HepG2 (cell line): ENCODE results near the gene DPY19L3. TPM values are rescaled to one million over a fixed set of nuclear protein-coding genes. Genes with fewer than 3 reads are reported as not detected.

Experiments
- ATAC-seq: fragments of 200-7000 bp; cut with Tn5 transposase; 3 replicates; pipeline ENCODE4 v1.9.1; 2020; ENCODE audit warnings: mild to moderate bottlenecking, moderate library complexity
- BruUV-seq: library from RNA; stranded (reverse); fragments of 400-500 nt; replicated peaks from 2 replicates; lab custom pipeline; 2021; lab: Mats Ljungman, UMichigan
- CTCF ChIA-PET: fragments of 300-600 bp; formaldehyde crosslinking; extraction: SDS; loops from one replicate; lab custom pipeline; 2021; ENCODE audit warnings: low total read pairs, inconsistent platforms, low intra/inter-chr PET ratio; lab: Yijun Ruan, JAX
- POLR2A ChIA-PET: fragments of 350-600 bp; sonication (Branson Sonifier 250); formaldehyde crosslinking; loops from one replicate; lab custom pipeline; 2020; ENCODE audit warnings: antibody characterized with exemption, inconsistent platforms; lab: Yijun Ruan, JAX
- DNase-seq: peaks from one replicate; pipeline ENCODE4 v3.0.0-alpha.2; 2015; ENCODE audit warnings: low spot score
- FAIRE-seq: peaks from 3 replicates; lab custom pipeline; 2011; peaks lifted over from hg19 to GRCh38; lab: Jason Lieb, UNC
- H2AFZ ChIP-seq: one replicate; pipeline ENCODE4 v1.6.1; 2011; ENCODE audit warnings: low read length, inconsistent platforms
- H3K27ac ChIP-seq: fragments of 300-600 bp; 3 replicates; pipeline ENCODE4 v1.8.0; 2011; ENCODE audit warnings: mixed run types, mild to moderate bottlenecking, mixed read lengths, low read length, inconsistent platforms; ENCODE audit not compliant: insufficient read depth; ENCODE audit errors: extremely low read length
- H3K27me3 ChIP-seq, 2 experiments: fragments of 200-600 bp in 1 of 2; 2 replicates in 1 of 2; 3 replicates in 1 of 2; pipeline versions ENCODE4 v1.6.0 to v1.8.0; 2011; ENCODE audit warnings: low read length in 2 of 2, mild to moderate bottlenecking in 2 of 2, moderate library complexity in 2 of 2, inconsistent platforms in 1 of 2; ENCODE audit not compliant: insufficient read depth in 2 of 2, control insufficient read depth in 1 of 2
- H3K36me3 ChIP-seq, 2 experiments: fragments of 200-600 bp in 1 of 2; replicated peaks in 1 of 2; 2 replicates in 1 of 2; 3 replicates in 1 of 2; pipeline versions ENCODE4 v1.5.1 to v1.8.0; 2011; ENCODE audit warnings: low read length in 2 of 2, inconsistent platforms in 1 of 2; ENCODE audit not compliant: insufficient read depth in 2 of 2, control insufficient read depth in 1 of 2
- H3K4me1 ChIP-seq: 2 replicates; pipeline ENCODE4 v1.5.1; 2012; ENCODE audit warnings: low read length, inconsistent platforms; ENCODE audit not compliant: insufficient read depth
- H3K4me2 ChIP-seq: 2 replicates; pipeline ENCODE4 v1.6.0; 2011; ENCODE audit warnings: low read depth, low read length, inconsistent platforms
- H3K4me3 ChIP-seq, 3 experiments: fragments of 200-600 bp in 1 of 3; sonication (generic), shearing (Covaris generic) in 1 of 3; replicated peaks in 1 of 3; 2 replicates each; pipeline ENCODE4 v1.5.1; 2011 to 2016; ENCODE audit warnings: low read length in 3 of 3, inconsistent platforms in 2 of 3, low read depth in 2 of 3, mild to moderate bottlenecking in 2 of 3, control low read depth in 1 of 3, mixed read lengths in 1 of 3; ENCODE audit not compliant: insufficient read depth in 1 of 3
- H3K79me2 ChIP-seq: one replicate; pipeline ENCODE4 v1.6.1; 2011; ENCODE audit warnings: low read length, inconsistent platforms; ENCODE audit not compliant: insufficient read depth
- H3K9ac ChIP-seq: 2 replicates; pipeline ENCODE4 v1.6.0; 2011; ENCODE audit warnings: mild to moderate bottlenecking, low read depth, low read length, inconsistent platforms; ENCODE audit not compliant: insufficient read depth
- H3K9me3 ChIP-seq: 2 replicates; pipeline ENCODE4 v1.5.1; 2012; ENCODE audit warnings: mild to moderate bottlenecking, low read length
- H4K20me1 ChIP-seq: 2 replicates; pipeline ENCODE4 v1.6.0; 2011; ENCODE audit warnings: inconsistent platforms, mild to moderate bottlenecking, low read length, moderate library complexity; ENCODE audit not compliant: insufficient read depth
- IRF2 ChIP-seq: IDR thresholded peaks from 2 replicates; pipeline ENCODE4 v1.6.1; 2018; ENCODE audit warnings: missing genetic modification reagents, missing compliant biosample characterization
- MAFF ChIP-seq: IDR thresholded peaks from 2 replicates; pipeline ENCODE4 v1.6.1; 2011; ENCODE audit warnings: low read depth, low read length, improper control_type of control experiment
- MAFK ChIP-seq, 2 experiments: IDR thresholded peaks in 1 of 2; conservative IDR thresholded peaks in 1 of 2; 2 replicates each; pipeline ENCODE4 v1.6.1; 2011; ENCODE audit warnings: improper control_type of control experiment in 2 of 2, low read length in 2 of 2
- ZNF83 ChIP-seq: sonication (generic); formaldehyde crosslinking; IDR thresholded peaks from 2 replicates; pipeline ENCODE4 v1.4.0; 2020; ENCODE audit warnings: missing genetic modification reagents, mild to moderate bottlenecking, borderline replicate concordance
- WGBS: methylation state at CpG from one replicate; pipeline ENCODE4 v1.1.6; 2017; ENCODE audit warnings: low lambda C conversion rate; 5-methylcytosine and 5-hydroxymethylcytosine counted together
- in situ Hi-C: cut with HindIII; loops from 2 replicates; pipeline ENCODE4 v1.10.0; 2017; ENCODE audit warnings: low pct_unique_long_range_greater_than_20kb; ENCODE audit not compliant: extremely low pct_ligation_motif_present
- intact Hi-C: fragments of 100-400 bp; cut with micrococcal nuclease; formaldehyde crosslinking; loops from one replicate; pipeline ENCODE4 v1.10.0; 2022; ENCODE audit not compliant: unreplicated experiment
- polyA plus RNA-seq, 8 experiments: library from polyadenylated mRNA; depleted of rRNA in 3 of 8; stranded (reverse) in 7 of 8; unstranded in 1 of 8; fragments of >200 nt; fragmentation: Illumina TruSeq in 4 of 8; extraction: Trizol in 4 of 8; gene quantifications; 2 replicates each; pipeline versions ENCODE4 v1.2.1 to v1.2.3, GENCODE V29; 2011 to 2016; ENCODE audit warnings: low read depth in 4 of 8, missing spikeins in 1 of 8, mixed read lengths in 1 of 8; ENCODE audit not compliant: insufficient read depth in 1 of 8
- total RNA-seq, 5 experiments: library from RNA; depleted of rRNA; stranded (reverse); fragments of >200 nt; fragmentation: Illumina TruSeq; extraction: Trizol; gene quantifications; 2 replicates each; pipeline ENCODE4 v1.2.3, GENCODE V29; 2016; ENCODE audit warnings: low read depth in 1 of 5
- TF ChIP-seq, protein P1 (sequence below), 2 experiments: IDR thresholded peaks; 2 replicates each; pipeline ENCODE4 v1.6.1; 2011 to 2012; ENCODE audit warnings: low read length in 2 of 2, borderline replicate concordance in 1 of 2, low read depth in 1 of 2, mild to moderate bottlenecking in 1 of 2, moderate library complexity in 1 of 2
- TF ChIP-seq, protein P2 (sequence below): sonication (generic); formaldehyde crosslinking; IDR thresholded peaks from 2 replicates; pipeline ENCODE4 v1.5.0; 2020; ENCODE audit warnings: mild to moderate bottlenecking, missing genetic modification reagents

DPY19L3 gene
- total and polyA plus RNA-seq, 2 of the 13 experiments (the other 11 are each of a cell fraction or from before 2014, with no cell fraction given) = 21.6 to 25.2 TPM

DNA sequence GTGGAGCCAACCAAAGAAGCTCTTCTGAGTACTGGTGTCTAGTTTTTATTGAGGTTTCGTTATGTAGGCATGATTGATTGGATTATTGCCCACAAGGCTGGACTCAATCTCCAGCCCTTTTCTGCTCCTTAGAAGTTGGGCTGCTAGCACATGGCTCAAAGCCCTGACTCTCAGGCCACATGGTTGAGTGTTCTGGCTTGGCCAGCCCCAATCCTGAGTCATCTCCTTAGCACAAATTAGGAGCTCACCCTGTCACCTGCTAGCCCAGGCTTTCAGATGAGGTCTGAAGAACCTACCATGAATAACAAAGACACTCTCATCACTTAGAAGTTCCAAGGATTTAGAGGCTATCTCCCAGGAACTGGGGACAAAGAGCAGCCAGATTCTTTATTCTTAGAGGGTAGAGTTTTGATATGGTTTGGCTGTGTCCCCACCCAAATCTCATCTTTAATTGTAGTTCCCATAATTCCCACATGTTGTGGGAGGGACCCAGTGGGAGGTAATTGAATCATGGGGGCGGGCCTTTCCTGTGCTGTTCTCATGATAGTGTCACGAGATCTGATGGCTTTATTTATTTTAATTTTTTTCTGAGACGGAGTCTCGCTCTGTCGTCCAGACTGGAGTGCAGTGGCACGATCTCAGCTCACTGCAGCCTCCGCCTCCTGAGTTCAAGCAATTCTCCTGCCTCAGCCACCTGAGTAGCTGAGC is 11.3 kb downstream of the DPY19L3 start (continued):
- TF ChIP-seq, protein P1, sequence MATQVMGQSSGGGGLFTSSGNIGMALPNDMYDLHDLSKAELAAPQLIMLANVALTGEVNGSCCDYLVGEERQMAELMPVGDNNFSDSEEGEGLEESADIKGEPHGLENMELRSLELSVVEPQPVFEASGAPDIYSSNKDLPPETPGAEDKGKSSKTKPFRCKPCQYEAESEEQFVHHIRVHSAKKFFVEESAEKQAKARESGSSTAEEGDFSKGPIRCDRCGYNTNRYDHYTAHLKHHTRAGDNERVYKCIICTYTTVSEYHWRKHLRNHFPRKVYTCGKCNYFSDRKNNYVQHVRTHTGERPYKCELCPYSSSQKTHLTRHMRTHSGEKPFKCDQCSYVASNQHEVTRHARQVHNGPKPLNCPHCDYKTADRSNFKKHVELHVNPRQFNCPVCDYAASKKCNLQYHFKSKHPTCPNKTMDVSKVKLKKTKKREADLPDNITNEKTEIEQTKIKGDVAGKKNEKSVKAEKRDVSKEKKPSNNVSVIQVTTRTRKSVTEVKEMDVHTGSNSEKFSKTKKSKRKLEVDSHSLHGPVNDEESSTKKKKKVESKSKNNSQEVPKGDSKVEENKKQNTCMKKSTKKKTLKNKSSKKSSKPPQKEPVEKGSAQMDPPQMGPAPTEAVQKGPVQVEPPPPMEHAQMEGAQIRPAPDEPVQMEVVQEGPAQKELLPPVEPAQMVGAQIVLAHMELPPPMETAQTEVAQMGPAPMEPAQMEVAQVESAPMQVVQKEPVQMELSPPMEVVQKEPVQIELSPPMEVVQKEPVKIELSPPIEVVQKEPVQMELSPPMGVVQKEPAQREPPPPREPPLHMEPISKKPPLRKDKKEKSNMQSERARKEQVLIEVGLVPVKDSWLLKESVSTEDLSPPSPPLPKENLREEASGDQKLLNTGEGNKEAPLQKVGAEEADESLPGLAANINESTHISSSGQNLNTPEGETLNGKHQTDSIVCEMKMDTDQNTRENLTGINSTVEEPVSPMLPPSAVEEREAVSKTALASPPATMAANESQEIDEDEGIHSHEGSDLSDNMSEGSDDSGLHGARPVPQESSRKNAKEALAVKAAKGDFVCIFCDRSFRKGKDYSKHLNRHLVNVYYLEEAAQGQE (IDR thresholded peaks at IDR 0.05; ENCODE audit: borderline replicate concordance in 1 of 2, low read depth in 1 of 2, low read length in 2 of 2) = no peak
- TF ChIP-seq ZNF83 = no peak
- TF ChIP-seq, all 625 proteins: peak for 0

DNA sequence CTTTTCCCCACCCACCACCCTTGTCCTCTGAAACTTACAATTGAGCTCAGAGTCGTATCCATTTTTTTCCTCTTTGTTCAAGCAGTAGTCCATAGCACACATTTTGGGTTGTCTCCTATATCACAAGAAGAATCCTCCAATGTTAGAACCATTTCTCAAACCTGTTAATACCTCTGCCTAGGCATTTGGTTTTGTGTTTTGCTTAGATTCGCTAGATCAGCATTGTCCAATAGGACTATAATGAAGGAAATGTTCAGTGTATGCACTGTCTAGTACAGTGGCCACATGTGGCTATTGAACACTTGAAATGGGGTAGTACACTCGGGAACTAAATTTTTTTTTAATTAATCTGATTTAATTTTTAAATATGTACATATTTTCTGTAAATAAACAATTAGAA is 12.6 kb downstream of the DPY19L3 start:
- ATAC-seq (no peak), DNase-seq (no peak), FAIRE-seq (no peak)
- peaks cover 9 to 29% of the 10 kb centered on the region in 2 experiments; a peak in 4 of 5 replicates for H3K36me3 ChIP-seq
- in situ Hi-C loops (no loop called here), intact Hi-C loops (no loop called here)
- H3K79me2 ChIP-seq = no peaks in the 10 kb centered on the region
- H3K4me3 ChIP-seq = no peak overlapping the region
- no TSS peak for BruUV-seq
- H3K27ac ChIP-seq = no peak overlapping the region
- H3K27me3 ChIP-seq = no peaks in the 10 kb centered on the region; a peak in 1 of 5 replicates
- POLR2A ChIA-PET = interaction anchor here (1.4 kb wide), 1 partner anchor 13 kb away, joined by 7 read pairs; the partner anchor contains the start of gene DPY19L3
- CTCF ChIA-PET = no interaction called here
- no peak overlapping the region for H2AFZ ChIP-seq
- H3K4me1 ChIP-seq = peaks cover 19% of the 10 kb centered on the region; the same call in 1 of the 2 replicates
- H3K9ac ChIP-seq = no peak overlapping the region
- no peaks in the 10 kb centered on the region for H3K9me3 ChIP-seq
- no peak overlapping the region for H3K4me2 ChIP-seq
- 97% methylated on average over 3 of the region's 3 CpGs for WGBS
- TF ChIP-seq IRF2 (CRISPR knock-in tag) (no peak), MAFF (0 out of 2 replicates have a peak, but pooled peaks have one; percentile 35), MAFK (conservative IDR thresholded peaks at IDR 0.05 in 1 of 2, IDR thresholded peaks at IDR 0.05 in 1 of 2; ENCODE audit: low read length in 2 of 2) (peak; percentile 24 to 38; a peak in 2 of 4 replicates)
- TF ChIP-seq, protein P2, sequence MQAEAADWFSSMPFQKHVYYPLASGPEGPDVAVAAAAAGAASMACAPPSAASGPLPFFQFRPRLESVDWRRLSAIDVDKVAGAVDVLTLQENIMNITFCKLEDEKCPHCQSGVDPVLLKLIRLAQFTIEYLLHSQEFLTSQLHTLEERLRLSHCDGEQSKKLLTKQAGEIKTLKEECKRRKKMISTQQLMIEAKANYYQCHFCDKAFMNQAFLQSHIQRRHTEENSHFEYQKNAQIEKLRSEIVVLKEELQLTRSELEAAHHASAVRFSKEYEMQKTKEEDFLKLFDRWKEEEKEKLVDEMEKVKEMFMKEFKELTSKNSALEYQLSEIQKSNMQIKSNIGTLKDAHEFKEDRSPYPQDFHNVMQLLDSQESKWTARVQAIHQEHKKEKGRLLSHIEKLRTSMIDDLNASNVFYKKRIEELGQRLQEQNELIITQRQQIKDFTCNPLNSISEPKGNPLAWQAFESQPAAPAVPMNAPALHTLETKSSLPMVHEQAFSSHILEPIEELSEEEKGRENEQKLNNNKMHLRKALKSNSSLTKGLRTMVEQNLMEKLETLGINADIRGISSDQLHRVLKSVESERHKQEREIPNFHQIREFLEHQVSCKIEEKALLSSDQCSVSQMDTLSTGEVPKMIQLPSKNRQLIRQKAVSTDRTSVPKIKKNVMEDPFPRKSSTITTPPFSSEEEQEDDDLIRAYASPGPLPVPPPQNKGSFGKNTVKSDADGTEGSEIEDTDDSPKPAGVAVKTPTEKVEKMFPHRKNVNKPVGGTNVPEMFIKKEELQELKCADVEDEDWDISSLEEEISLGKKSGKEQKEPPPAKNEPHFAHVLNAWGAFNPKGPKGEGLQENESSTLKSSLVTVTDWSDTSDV (CRISPR knock-in tag) = no peak
- no peaks in the 10 kb centered on the region for H4K20me1 ChIP-seq
